ENCODE results near the gene CAMK4. TPM values are rescaled to one million over a fixed set of nuclear protein-coding genes. Genes with fewer than 3 reads are reported as not detected.

Gene CAMK4
- total RNA-seq, 1 donor: 1.3 TPM

- no peak for TF ChIP-seq CTCF (IDR thresholded peaks at IDR 0.05; ENCODE audit: insufficient read depth, low read depth, low read length)
- DNase-seq (ENCODE audit: low read depth): no peak
- no peak overlapping the region for H3K4me3 ChIP-seq (ENCODE audit: low read depth, low read length)
These were observed 271.0 kb downstream of the CAMK4 start for GRCh38 chr5:111495159-111495558.

- no peak for TF ChIP-seq CTCF (IDR thresholded peaks at IDR 0.05; ENCODE audit: insufficient read depth, low read depth, low read length)
- no peak overlapping the region for H3K4me3 ChIP-seq (ENCODE audit: low read depth, low read length)
- DNase-seq (ENCODE audit: low read depth): no peak
These were observed 274.2 kb downstream of the CAMK4 start for GRCh38 chr5:111498346-111498745.

GRCh38 chr5:111502956-111503355 is 278.8 kb downstream of the CAMK4 start:
- DNase-seq (ENCODE audit: low read depth): no peak
- H3K4me3 ChIP-seq (ENCODE audit: low read depth, low read length): no peak overlapping the region

GRCh38 chr5:111505096-111505495 is 280.9 kb downstream of the CAMK4 start:
- TF ChIP-seq CTCF (IDR thresholded peaks at IDR 0.05; ENCODE audit: insufficient read depth, low read depth, low read length): no peak

More at GRCh38 chr5:111502956-111503355, 278.8 kb downstream of the CAMK4 start:
- TF ChIP-seq CTCF (IDR thresholded peaks at IDR 0.05; ENCODE audit: insufficient read depth, low read depth, low read length): no peak

GRCh38 chr5:111507276-111507675 is 283.1 kb downstream of the CAMK4 start:
- no peak for TF ChIP-seq CTCF (IDR thresholded peaks at IDR 0.05; ENCODE audit: insufficient read depth, low read depth, low read length)
- DNase-seq (ENCODE audit: low read depth): peak; percentile 51
- H3K4me3 ChIP-seq (ENCODE audit: low read depth, low read length): peak overlapping the region; percentile 98

More at GRCh38 chr5:111505096-111505495, 280.9 kb downstream of the CAMK4 start:
- DNase-seq (ENCODE audit: low read depth): no peak
- no peak overlapping the region for H3K4me3 ChIP-seq (ENCODE audit: low read depth, low read length)

GRCh38 chr5:111509119-111509518 is 284.9 kb downstream of the CAMK4 start:
- peak overlapping the region; percentile 98 for H3K4me3 ChIP-seq (ENCODE audit: low read depth, low read length)

More at GRCh38 chr5:111509119-111509518, 284.9 kb downstream of the CAMK4 start:
- DNase-seq (ENCODE audit: low read depth): no peak
- no peak for TF ChIP-seq CTCF (IDR thresholded peaks at IDR 0.05; ENCODE audit: insufficient read depth, low read depth, low read length)

Data from fibroblast of villous mesenchyme (primary cell).